HS-5 (cell line): ENCODE data around the gene DAW1.
A peak's percentile ranks its signal among the peaks of the same experiment; 100 is the strongest.
"Not testable (repeated sequence)": the region's sequence is repeated elsewhere in the genome, so short reads cannot be mapped to it uniquely, and the experiment has no call there.

Experiments
- DNase-seq: peaks from one replicate; pipeline ENCODE4 v3.0.0-alpha.2; 2012; ENCODE audit warnings: low read depth

Gene DAW1, protein sequence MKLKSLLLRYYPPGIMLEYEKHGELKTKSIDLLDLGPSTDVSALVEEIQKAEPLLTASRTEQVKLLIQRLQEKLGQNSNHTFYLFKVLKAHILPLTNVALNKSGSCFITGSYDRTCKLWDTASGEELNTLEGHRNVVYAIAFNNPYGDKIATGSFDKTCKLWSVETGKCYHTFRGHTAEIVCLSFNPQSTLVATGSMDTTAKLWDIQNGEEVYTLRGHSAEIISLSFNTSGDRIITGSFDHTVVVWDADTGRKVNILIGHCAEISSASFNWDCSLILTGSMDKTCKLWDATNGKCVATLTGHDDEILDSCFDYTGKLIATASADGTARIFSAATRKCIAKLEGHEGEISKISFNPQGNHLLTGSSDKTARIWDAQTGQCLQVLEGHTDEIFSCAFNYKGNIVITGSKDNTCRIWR

DNA sequence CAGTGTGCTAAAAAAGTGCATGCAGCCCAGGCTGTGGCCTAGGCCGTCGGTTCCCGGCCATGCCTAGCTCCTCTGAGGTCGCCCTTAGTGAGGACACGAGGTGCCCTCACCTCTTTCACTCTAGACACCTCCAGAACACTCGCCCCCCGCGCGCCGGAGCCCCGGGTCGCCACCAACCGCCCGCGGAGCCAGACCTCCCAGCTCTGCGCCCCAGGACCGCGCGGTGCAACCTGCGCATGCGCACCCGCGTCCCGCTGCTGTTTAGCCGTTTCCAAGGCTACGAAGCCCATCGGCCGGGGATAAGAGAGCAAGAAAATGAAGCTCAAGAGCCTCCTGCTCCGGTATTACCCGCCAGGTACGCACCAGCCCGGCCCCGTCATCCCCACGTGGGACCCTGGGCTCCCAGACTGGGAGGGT is at the start of gene DAW1:
DAW1 (plus strand) TSS at position 257 of the 417 bp plus-strand sequence; CDS start at position 316, 59 bp downstream.
- no peak for DNase-seq

DNA sequence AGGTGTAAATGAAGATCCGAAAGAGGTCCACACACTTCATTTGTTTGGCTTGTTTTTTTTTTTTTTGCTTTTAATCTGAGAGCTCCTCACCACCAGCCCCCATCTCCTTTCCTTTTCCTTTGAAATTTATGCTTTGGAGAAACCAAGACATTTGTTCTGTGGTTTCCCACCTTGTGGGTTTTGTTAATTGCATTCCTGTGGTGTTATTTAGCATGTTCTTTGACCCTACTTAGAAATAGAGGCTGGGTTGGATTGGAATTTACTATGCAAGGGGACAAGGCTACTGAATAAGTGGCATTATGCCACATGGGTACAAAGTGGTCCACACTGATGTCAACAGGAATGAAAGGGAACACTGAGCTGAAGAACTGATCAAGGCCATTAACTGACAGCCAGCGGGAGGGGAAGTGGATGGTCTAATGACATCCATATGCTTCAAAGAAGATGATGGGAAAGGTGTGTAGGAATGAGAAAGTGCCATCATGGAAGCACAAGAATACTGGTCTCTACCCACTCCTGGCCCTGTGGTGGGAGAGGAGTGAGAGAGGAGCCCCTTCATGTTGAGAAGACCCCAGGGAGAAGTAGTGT is 48.9 kb upstream of the DAW1 start:
- no peak for DNase-seq

DNA sequence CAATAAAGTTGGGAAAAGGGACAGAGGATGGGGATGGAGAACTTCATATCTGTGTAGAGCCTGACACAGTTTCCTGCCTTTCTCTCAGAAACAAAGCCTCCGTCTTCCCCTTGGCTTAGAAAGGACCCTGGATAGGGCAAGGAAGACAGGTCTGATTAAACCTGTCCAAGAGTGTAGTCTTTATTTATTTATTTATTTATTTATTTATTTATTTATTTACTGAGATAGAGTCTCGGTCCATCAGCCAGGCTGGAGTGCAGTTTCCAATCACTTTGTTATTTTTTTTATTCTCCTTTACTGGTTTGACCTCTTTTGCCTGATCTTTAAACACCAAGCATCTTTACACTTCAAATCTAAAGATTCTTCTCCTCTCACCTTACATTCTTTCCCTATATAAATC is 47.5 kb upstream of the DAW1 start:
- DNase-seq = no peak

DNA sequence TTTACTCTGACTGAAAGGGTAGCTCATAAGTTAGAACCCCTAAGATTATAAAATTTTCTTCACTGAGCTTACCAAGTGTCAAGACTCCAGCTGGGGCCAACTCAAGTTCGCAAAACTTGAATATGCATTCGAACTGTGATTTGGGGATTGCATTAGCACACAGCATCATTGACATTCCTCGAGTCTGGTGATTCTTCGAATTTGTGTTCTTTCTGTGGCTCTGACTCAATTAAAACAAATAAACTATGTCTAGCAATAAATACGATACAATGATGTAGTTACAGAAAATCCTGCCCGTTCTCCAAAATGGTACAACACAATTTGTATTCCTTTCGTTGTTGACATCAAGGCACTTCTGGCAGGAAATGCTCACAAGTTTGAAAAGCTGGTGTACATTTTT is 46.7 kb upstream of the DAW1 start:
- DNase-seq = no peak

DNA sequence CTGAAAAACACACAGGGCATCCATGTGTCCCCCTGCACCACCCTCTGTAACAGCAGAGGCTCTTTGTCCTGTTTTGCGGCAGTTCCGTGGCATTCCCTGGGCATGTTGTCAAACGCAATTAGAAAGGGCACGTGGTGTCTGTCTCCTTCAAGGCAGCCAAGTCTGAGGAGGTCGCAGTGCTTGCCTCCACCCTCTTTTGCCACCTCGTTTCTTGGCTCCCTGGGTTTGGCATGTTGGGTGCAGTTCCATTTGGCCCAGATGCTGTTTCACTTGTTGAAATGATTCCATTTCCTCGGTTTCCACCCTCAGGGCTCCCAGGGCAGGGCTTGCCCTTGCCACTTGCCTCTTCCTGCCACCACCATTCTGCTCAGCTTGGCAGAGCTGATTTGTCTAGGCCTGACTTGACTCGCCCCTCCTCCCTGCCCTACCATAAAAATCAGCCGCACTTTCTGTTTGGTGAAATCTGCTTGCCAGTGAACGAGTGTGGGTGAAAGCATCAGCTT is 45.4 kb upstream of the DAW1 start:
- DNase-seq = no peak

DNA sequence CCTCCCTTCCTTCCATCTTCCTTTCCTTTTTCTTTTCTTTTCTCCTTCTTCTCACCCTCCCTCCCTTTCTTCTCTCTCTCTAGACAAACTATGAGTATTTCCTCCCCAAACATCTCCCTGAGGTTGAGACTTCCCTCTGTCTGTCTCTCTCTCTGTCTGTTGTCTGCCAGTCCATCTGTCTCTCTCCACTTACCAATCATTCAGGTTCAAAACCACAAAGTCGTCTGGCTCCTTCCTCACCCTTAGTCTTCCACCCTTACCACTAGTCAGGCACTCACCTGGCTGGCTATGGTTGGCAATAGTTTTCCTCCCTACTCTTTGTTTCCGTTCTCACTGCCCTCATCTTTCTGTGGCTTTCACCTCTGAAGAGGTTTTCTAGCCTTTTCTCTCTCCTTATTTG is 44.9 kb upstream of the DAW1 start:
- DNase-seq = no peak

DNA sequence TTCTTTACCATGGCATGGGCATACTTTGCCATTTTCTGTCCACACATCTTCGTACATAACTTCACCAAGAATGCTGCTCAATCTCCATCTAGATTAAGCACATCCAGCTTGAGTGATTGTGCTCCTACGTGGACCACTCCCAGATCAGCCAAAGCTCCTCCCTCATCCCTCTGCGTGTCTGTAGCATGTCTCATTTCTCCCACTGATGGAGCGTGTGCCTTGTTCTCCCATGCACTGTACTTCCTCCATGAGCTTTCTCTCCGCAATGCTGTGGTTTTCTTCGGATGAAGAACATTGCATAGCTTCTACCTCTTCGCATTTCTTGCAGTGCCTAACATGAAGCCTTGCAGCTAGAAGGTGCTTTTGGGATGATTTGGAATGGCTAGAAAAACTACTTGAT is 44.3 kb upstream of the DAW1 start:
- no peak for DNase-seq

DNA sequence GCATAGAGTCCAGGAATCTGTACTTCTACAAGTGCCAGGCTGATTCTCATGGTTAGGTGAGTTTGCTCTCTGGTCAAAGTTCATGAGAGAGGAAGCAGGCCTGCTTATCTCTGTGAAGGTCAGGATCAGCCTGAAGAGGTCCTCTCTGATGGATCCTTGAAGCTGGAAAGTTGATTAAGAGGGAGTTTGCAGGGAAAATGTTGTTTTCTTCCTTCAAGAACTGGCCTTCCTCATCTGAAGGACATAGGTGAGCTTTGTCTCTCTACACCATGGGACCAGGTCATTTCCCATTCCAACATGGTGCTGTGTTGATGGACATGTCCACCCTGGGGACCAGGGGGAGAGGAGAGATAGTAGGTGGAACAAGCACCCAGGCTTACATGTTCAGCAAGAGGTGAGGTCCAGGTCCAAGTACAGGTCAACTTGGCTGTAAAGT is 42.9 kb upstream of the DAW1 start:
- no peak for DNase-seq

DNA sequence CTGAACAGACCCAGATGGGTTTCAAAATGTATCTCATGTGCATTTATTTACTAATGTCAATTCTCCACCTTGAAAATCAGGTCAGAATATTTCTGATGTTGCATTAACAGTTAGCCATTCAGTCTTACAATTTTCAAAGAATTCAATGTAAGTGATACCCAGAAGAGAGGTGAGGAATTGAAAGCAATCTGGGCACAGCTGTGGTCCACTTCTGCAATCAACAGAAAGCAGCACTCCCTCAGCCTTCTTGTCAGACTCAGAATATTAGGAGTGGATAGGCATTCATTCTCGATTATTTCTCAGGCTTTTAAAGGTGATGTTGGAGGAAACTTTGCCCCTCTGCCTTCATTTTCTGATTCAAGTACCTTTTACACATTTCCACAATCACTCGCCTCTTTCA is 42.1 kb upstream of the DAW1 start:
- DNase-seq = no peak

DNA sequence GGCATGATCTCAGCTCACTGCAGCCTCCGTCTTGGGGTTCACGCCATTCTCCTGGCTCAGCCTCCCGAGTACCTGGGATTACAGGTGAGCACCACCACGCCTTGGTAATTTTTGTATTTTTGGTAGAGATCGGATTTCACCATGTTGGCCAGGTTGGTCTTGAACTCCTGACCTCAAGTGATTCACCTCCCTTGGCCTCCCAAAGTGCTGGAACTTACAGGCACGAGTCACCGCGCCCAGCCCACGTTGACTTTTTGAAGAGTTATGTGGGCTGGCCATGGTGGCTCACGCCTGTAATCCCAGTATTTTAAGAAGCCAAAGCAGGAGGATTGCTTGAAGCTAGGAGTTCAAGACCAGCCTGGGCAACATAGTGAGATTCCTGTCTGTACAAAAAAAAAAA is 37.0 kb upstream of the DAW1 start:
- DNase-seq = no peak

DNA sequence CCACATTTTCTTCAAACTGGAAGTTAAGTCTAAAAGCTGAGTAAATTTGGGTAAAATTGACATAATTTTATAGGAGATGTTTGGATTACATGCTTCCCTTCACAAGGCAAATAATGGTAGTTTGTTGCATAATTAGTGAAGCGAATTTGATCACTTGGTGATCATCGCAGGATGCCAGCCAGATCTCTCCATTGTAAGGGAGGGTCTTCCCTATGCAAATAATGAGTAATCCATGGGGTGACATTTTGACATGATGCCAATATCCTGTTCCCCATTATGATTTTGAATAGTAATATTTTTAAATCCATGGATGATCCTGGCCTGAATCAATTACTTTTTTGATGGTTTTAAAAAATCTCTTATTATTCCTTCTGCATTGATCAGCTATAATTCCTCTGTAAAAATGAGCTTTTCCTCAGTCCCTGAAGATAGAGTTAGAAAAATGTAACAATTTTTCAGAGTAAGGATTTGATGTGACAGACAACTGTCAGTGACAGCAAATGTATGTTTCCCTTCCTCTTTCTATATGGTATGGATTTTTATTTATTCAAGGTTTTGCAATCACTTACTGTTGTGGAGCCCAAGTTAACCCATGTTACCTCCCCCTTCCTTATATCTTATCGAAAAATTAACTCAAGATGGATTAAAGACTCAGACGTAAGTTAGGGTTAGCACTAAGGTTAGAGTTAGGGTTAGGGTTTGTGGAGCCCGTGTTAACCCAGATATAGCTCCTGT is 36.3 kb upstream of the DAW1 start:
- DNase-seq = no peak

DNA sequence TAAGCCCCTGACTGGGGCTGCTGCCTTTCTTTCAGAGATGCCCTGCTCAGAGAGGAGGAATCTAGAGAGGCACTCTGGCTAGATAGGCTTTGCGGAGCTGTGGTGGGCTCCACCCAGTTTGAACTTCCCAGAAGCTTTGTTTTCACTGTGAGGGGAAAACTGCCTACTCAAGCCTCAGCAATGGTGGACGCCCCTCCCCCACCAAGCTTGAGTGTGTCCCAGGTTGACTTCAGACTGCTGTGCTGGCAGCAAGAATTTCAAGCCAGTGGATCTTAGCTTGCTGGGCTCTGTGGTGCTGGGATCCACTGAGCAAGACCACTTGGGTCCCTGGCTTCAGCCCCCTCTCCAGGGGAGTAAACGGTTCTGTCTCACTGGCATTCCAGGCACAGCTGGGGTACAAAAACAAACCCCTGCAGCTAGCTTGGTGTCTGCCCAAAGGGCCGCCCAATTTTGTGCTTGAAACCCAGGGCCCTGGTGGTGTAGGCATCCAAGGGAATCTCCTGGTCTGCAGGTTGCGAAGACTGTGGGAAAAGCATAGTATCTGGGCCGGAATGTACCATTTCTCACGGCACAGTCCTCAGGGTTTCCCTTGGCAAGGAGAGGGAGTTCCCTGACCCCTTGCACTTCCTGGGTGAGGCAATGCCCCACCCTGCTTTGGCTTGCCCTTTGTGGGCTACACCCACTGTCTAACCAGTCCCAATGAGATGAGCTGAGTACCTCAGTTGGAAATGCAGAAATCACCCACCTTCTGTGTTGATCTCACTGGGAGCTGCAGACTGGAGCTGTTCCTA is 31.9 kb upstream of the DAW1 start:
- not testable (repeated sequence) for DNase-seq

DNA sequence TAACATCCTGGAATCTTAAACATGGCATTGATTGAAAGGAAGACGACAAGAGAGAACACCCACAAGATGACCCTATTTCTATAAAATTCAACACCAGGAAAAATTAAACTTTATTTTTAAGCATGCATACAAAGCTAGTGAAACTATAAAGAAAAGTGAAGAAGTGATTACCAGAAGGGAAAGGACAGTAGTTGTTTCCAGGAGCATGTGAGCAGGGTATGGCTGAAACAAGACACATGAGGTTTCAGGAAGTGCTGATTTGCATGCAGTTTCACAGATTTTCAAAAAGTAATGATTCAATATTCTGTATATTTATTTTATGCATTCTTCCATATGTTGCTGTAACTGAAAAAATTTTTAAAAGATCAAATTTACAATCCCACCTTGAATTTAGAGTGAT is 24.6 kb upstream of the DAW1 start:
- DNase-seq = no peak

DNA sequence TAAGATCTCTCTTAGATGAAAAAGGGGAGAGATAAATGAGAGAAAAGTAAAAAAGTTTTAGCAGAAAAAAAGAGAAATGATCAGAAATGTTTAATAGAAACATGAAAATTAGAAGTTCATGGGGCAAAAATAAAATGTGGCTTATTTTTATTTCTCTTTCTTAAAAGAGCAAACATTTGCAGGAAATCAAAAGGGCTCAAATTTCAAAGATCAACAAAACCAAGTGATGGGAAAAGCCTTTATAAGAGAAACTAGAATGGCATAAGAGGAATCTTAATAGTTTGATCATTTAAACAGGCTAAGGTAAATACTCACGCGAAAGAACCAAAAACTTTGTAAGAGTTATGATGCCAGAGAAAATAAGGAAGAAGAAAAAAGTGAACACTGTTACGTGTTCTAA is 23.3 kb upstream of the DAW1 start:
- DNase-seq = no peak

DNA sequence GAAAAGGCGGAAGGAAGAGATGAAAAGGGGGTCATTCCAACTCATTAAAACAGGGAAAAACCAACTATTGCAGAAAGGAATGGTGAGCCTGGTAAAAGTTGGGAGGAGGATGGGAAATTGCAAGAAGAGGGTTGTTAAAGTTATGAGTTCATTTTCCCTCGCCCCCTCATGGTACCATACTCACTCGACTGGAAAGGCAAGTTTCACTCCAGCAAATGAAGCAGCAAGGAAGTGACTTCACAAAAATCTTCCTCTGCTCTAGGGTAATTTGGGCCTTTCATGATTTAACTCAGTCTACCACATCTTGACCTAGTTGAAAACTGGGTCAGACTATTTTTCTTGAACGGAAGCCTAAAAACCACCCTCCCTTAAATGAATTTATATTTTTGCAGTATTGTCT is 22.8 kb upstream of the DAW1 start:
- DNase-seq = no peak

DNA sequence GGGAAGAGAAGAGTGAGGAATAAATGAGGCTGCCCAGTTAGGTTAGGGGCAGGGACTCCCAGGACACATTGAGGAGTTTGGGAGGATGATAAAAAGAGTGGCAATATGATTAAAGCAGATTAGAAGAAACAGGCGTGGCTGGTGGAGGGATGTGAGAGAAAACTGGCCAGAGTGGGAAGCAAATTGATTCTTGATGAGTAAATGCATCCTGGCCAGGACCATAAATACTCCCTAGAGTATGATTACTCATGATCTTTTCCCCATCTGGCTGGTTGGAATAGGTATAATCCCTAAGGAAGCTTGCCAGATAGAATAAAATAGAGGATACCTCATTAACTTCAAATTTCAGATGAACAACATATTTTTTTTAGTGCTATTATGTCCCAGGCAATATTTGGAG is 21.5 kb upstream of the DAW1 start:
- DNase-seq = peak; percentile 84

DNA sequence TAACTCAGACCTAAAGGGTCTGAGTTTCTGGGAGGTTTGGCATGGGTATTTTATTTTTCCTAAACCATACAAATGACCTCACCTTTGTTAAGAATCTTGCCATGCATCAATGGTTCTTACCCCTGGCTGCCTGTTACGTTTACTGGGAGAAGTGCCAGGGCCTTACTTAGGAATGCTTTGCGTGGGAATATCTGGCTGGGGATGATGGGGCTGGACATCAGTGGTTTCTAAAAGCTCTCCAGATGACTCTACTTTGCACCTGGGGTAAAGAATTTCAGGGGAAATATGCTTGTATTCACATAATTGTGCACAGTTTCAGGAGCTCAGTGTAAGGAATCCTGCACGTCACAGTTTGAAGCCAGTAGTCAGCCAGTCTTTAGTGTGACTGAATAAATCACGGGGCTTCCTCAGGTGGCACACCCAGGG is 18.2 kb upstream of the DAW1 start:
- DNase-seq = no peak

DNA sequence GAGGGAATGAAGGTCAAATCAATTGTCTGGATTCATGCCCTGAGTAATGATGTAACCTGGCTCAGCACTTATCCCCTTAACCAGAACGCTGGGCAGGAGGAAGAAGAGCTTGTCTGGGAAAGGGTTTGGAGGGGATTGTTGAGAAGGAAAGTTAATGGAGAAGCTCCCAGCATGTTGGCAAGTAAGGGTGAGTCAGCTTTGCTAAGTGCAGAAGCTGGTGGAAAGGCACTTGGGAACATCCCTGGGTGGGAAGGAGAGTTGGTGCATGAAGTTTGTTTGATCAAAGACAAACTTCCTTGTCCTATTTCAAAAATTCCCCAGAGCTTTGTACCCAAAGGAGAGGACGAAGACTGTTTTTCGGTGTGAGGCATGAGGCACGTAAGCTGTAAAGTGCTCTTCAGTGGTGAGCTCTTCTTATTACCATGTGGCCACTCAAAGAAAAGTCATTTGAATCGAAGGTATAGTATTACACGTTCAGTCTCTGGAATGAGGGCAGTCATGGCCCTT is 17.6 kb upstream of the DAW1 start:
- DNase-seq = no peak

DNA sequence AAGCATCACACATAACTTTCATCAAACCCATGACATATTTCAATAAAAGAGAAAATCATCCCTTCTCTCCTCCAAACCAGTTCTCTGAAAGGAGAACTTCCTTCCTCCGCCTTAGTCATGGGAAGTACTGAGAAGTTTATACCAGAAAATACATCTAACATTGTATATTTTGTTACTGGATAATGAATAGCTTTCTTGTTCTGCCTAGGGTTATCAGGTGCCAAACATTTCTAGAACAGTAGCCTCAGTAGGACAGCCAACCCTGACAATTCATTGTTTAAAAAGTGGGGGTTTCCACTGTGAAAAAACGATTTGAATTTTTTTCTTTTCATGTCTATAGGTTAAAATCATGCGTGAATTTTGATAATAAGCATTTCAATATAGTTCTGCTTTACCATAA is 16.0 kb upstream of the DAW1 start:
- no peak for DNase-seq

DNA sequence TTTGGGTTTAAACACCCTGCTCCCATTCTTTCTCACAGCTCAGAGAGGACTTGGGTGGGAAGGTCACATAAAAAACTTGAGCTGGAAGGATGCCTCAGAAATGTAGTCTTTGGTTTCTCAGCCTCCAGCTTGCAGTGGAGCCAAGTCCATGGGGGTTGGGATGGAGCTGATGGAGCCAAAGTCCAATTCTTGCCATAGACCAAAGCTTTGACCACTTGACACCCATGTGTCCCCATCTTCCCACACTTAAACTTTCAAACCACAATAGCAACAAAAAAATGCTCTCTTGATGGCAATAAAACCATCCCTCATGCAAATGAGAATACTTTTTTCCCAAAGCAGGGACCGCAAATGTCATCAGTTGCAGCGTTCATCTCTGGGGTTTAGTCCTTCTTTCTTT is 14.7 kb upstream of the DAW1 start:
- no peak for DNase-seq

DNA sequence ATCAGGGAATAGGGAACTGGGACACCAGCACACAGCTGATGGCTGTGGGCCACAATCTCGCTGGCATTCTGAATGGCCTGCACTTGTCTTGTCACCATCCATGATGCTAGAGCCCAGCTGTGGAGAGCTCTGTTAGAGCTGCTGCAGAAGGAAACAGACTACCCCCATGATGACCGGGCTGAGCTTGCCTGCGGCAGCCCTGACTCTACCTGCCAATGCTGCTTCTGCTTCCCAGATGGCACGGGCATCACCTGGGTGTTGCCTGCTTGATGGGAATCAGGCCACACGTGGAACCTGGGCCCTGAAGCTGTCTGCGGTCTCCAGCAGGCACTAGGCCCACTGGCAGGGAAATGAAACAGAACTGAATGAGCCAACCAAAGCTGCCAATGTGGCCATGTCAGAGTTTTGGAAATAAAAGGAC is 11.2 kb upstream of the DAW1 start:
- no peak for DNase-seq

DNA sequence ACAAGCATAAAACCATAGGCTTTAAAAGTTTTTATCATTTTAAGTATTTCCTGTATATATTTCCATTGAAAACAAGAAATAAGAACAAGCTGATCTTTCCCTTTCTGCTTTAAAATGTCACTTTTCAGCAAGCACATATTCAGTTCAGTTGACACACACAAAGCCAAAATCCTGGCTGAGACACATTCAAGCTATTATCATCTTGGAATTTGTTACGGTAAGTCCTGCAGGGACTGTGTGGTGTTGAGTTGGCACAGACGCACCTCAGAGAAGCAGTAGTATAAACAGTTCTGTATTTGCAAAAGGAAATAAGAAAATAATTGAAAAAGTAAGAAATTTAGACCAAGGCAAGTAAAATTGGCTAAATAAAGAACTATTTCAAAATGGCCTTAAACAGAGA is 10.4 kb upstream of the DAW1 start:
- no peak for DNase-seq
